GM12878 (cell line): ENCODE data around the gene CASP8AP2. TPM values are rescaled to one million over a fixed set of nuclear protein-coding genes. Genes with fewer than 3 reads are reported as not detected.
A peak's percentile ranks its signal among the peaks of the same experiment; 100 is the strongest.

Experiments
- ATF2 ChIP-seq: IDR thresholded peaks from 2 replicates; pipeline ENCODE4 v1.6.1; 2012; ENCODE audit warnings: low read length, inconsistent platforms
- ATF7 ChIP-seq: fragments of 450-650 bp; IDR thresholded peaks from 2 replicates; pipeline ENCODE4 v1.6.1; 2016; ENCODE audit warnings: low read depth, mild to moderate bottlenecking
- BCL11A ChIP-seq: IDR thresholded peaks from 2 replicates; pipeline ENCODE4 v1.6.1; 2011; ENCODE audit warnings: low read depth, low read length
- CEBPB ChIP-seq, 2 experiments: fragments of 150-350 bp in 1 of 2; IDR thresholded peaks; 2 replicates each; pipeline ENCODE4 v1.6.1; 2012 to 2014; ENCODE audit warnings: low read depth in 2 of 2, low read length in 2 of 2, borderline replicate concordance in 1 of 2, inconsistent platforms in 1 of 2
- CHD4 ChIP-seq: fragments of 200-600 bp; sonication (generic); IDR thresholded peaks from 2 replicates; pipeline ENCODE4 v1.6.1; 2016; ENCODE audit warnings: mild to moderate bottlenecking
- ELK1 ChIP-seq: IDR thresholded peaks from 2 replicates; pipeline ENCODE4 v1.6.1; 2012; ENCODE audit warnings: low read depth, low read length, improper control_type of control experiment
- ETV6 ChIP-seq, 2 experiments: fragments of 450-650 bp in 1 of 2; IDR thresholded peaks in 1 of 2; conservative IDR thresholded peaks in 1 of 2; 2 replicates each; pipeline ENCODE4 v1.6.1; 2014; ENCODE audit warnings: antibody characterized with exemption in 1 of 2, borderline replicate concordance in 1 of 2, low read depth in 1 of 2, mild to moderate bottlenecking in 1 of 2, moderate library complexity in 1 of 2
- IKZF1 ChIP-seq: fragments of 450-650 bp; conservative IDR thresholded peaks from 2 replicates; pipeline ENCODE4 v1.6.1; 2017; ENCODE audit warnings: antibody characterized with exemption, mild to moderate bottlenecking
- IRF5 ChIP-seq: fragments of 450-650 bp; IDR thresholded peaks from 2 replicates; pipeline ENCODE4 v1.6.1; 2017; ENCODE audit warnings: borderline replicate concordance
- JUNB ChIP-seq: IDR thresholded peaks from 2 replicates; pipeline ENCODE4 v1.6.1; 2016; ENCODE audit warnings: antibody characterized with exemption, mild to moderate bottlenecking
- KAT2A ChIP-seq: conservative IDR thresholded peaks from 2 replicates; pipeline ENCODE4 v1.6.1; 2011; ENCODE audit warnings: low read depth, low read length; ENCODE audit not compliant: control insufficient read depth
- MYC ChIP-seq: IDR thresholded peaks from 2 replicates; pipeline ENCODE4 v1.6.1; 2011; ENCODE audit warnings: mild to moderate bottlenecking, low read length, moderate library complexity, inconsistent platforms; ENCODE audit not compliant: insufficient read depth, insufficient replicate concordance, insufficient read length, severe bottlenecking
- NFYB ChIP-seq: IDR thresholded peaks from 2 replicates; pipeline ENCODE4 v1.6.1; 2011; ENCODE audit warnings: low read depth, mild to moderate bottlenecking, low read length, improper control_type of control experiment, moderate library complexity; ENCODE audit not compliant: insufficient read depth
- NKRF ChIP-seq: fragments of 450-650 bp; conservative IDR thresholded peaks from 2 replicates; pipeline ENCODE4 v1.6.1; 2017; ENCODE audit warnings: mild to moderate bottlenecking, moderate library complexity
- NR2F1 ChIP-seq: fragments of 450-650 bp; conservative IDR thresholded peaks from 2 replicates; pipeline ENCODE4 v1.6.1; 2017; ENCODE audit warnings: mild to moderate bottlenecking
- RFX5 ChIP-seq: IDR thresholded peaks from 2 replicates; pipeline ENCODE4 v1.6.1; 2011; ENCODE audit warnings: low read depth, low read length, improper control_type of control experiment
- ZBED1 ChIP-seq: IDR thresholded peaks from 2 replicates; pipeline ENCODE4 v1.6.1; 2016; ENCODE audit warnings: borderline replicate concordance
- ZNF274 ChIP-seq: IDR thresholded peaks from one replicate; pipeline ENCODE4 v1.8.0; 2011; ENCODE audit not compliant: insufficient read length, insufficient read depth
- ZNF687 ChIP-seq: fragments of 450-650 bp; IDR thresholded peaks from 2 replicates; pipeline ENCODE4 v1.6.1; 2017; ENCODE audit warnings: mild to moderate bottlenecking, moderate library complexity
- polyA plus RNA-seq, 11 experiments: library from polyadenylated mRNA; depleted of rRNA in 4 of 11; unstranded in 6 of 11; stranded (reverse) in 5 of 11; fragments of >200 nt; fragmentation: Nextera tagmentation in 4 of 11; fragmentation: Illumina TruSeq in 1 of 11; extraction: Ambion mirVana in 4 of 11; extraction: Trizol in 1 of 11; gene quantifications; 1 replicate in 1 of 11; 2 replicates in 10 of 11; pipeline versions ENCODE4 v1.2.1 to v1.2.3, GENCODE V29; 2011 to 2016; ENCODE audit warnings: inconsistent platforms in 2 of 11, missing spikeins in 2 of 11, low read depth in 1 of 11
- total RNA-seq, 4 experiments: library from RNA; depleted of rRNA in 3 of 4; stranded (reverse); fragments of >200 nt in 3 of 4; fragmentation: Illumina TruSeq in 1 of 4; extraction: Trizol in 1 of 4; gene quantifications; 2 replicates each; pipeline versions ENCODE4 v1.2.1 to v1.2.3, GENCODE V29; 2013 to 2021

The CASP8AP2 gene
- total and polyA plus RNA-seq, 10 of the 15 experiments (the other 5 are each of a cell fraction or from before 2014, with no cell fraction given) = 11.1 to 28.7 (median 17.1) TPM

GRCh38 chr6:89834884-89835792 is 5.5 kb downstream of the CASP8AP2 start (continued):
- TF ChIP-seq CEBPB (IDR thresholded peaks at IDR 0.05; ENCODE audit: borderline replicate concordance in 1 of 2, low read depth in 2 of 2, low read length in 2 of 2) (no peak), NR2F1 (peak; percentile 97), ZNF687 (peak; percentile 29; the same call in 1 of the 2 replicates), MYC (no peak), RFX5 (no peak), ATF2 (peak; percentile 70), IKZF1 (peak; percentile 75), IRF5 (no peak), ETV6 (conservative IDR thresholded peaks at IDR 0.05 in 1 of 2, IDR thresholded peaks at IDR 0.05 in 1 of 2; ENCODE audit: borderline replicate concordance in 1 of 2, low read depth in 1 of 2) (no peak), CHD4 (no peak), BCL11A (peak; percentile 40; the same call in 1 of the 2 replicates), NFYB (peak; percentile 44; the same call in 1 of the 2 replicates), ELK1 (no peak), KAT2A (no peak), ZBED1 (peak; percentile 82; the same call in 1 of the 2 replicates), ATF7 (peak; percentile 76), JUNB (peak; percentile 91), ZNF274 (no peak), NKRF (peak; percentile 5; the same call in 1 of the 2 replicates)
